ENCODE results near the gene STPG1.

STPG1 gene

DNA sequence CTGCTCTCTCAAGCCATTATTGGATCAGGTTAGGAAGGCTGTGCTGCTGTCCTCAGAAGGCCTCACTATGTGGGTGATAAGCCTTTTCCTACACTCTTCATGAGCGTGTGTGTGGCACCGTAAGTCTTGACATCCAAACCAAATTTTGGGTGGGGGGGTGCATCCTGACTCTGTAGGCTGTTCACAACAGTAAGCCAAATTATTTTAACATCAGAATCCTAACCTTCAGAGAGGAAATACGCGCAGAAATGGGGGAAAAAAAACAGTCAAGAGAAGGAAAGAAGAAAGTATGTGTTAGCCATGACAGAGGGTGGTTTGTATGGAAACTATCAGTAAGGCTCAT lies 21.0 kb downstream of the STPG1 start:
- DNase-seq = no peak

GRCh38 chr1:24391882-24392603 lies 21.5 kb downstream of the STPG1 start:
- DNase-seq = peak; percentile 75

DNA sequence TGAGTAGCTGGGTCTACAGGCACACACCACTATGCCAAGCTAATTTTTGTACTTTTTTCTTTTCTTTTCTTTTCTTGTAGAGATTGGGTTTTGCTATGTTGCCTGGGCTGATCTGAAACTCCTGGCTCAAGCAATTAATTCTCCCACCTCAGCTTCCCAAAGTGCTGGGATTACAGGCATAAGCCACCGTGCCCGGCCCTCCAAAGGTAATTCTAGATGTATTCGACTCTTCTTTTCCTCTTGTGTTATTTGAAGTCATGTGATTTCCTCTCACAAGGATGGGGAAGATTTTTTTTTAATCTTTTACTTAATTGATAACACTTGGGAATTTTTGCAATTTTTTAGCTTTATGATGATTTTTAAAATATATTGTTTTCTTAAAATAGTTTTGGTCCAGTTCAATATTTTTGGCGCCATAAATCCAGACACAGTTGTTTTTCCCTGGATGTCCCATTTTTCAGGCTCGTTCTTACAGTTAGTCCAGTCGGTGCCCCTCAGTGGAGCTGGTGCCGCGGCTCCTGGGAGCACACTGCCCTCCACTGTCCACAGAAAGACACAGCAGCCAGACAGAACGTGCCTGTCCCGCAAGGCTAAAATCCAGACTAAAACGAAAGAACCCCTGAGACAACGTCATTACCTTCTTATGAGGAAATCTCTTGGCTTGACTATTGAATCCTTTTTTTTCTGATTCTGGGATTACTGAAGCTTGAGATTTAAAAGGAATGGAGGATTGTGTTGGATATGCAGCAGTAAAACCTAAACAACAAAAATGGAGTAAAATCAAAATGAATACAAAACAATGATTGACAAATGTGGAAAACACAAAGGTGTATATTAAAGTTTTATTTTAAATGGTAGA lies 22.4 kb downstream of the STPG1 start:
- DNase-seq = peak; percentile 77

- DNase-seq = no peak
Observed at GRCh38 chr1:24389231-24389678, 24.3 kb downstream of the STPG1 start.

DNA sequence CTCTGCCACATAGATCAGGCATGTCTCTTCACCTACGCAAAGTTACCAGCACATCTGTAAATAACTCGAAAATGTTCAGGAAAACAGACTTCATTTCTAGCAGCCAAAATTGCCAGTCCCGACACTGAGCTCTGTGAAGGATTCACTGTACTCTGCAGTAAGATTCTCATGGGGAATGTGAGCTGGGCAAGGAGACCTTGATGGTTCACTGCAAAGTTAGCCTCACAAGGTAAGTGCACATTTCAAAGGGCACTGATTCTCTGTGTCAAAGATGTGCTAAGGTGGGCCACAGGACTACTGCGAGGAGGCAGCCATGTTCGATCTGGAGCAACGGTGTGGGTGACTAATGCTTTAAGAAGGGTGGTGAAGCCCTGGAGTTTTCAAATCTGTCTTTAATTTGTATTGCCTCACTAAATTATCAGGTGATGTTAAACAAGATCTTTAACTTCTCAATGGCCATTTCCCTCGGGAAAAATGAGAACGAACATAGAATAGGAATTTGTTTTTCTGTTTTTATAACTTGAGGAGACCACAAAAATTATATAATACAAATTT lies 25.2 kb downstream of the STPG1 start:
- no peak for DNase-seq

- DNase-seq = no peak
Observed at GRCh38 chr1:24387636-24388175, 25.9 kb downstream of the STPG1 start.

DNA sequence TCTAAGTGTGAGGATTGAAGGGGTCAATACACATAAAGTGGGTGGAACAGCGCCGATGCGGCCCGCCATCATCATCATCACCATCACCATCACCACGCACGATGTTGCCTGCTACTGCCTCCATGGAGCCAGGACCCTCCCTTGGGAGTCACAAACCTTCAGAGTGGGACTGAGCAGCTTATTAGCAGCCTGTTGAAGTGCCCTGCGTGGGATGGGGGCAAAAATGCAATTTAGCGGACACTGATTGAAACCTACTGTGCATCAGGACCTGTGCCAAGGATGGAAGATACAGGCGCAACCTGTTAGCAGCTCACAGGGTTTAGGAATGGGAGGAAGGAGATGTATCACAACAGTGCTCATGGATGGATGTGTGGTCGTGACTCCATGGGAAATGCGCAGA lies 26.7 kb downstream of the STPG1 start:
- DNase-seq = no peak

- no peak for DNase-seq
Observed at GRCh38 chr1:24386241-24386640, 27.3 kb downstream of the STPG1 start.

GRCh38 chr1:24385160-24385940 lies 28.2 kb downstream of the STPG1 start:
- DNase-seq = peak; percentile 41

GRCh38 chr1:24384251-24385090 lies 29.1 kb downstream of the STPG1 start:
- DNase-seq = peak; percentile 44

GRCh38 chr1:24383381-24383940 lies 30.1 kb downstream of the STPG1 start:
- no peak for DNase-seq

DNA sequence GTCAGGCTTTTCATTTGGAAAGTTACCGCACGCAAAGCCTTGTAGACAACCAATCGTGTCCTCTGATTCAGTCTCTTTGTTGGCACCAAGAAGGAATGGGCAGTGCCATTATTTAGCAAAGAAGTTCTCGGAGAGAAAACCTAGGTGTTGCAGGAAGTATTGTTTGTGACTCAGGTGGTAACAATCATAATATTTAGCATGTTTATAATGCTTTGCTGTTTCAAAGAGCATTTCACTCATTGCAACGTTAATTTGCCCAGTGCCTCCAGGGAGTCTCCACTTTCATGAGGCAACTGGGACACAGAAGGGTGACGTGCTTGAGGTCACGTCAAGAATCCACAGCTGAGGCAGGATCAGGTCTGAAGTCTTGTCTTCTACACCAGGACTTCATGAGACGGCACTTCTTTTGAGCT lies 31.4 kb downstream of the STPG1 start:
- no peak for DNase-seq

DNA sequence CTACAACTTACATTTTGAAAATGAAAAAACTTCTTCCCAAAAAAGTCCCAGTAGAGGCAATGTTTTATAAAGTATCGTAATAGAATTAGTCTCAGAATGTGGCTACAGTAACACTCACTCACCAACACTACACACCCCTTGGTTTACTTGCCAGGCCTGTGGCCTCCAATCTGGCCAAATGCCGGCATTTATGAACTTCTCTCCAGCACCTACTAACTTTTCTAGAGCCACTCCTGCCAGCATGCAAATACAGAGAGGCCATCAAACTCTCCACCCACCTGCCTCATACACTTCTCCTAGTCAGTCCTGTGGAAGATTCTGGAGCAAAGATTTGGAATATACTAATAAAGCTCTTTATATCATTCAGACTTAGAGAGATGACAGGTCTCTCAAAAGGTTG lies 32.3 kb downstream of the STPG1 start:
- no peak for DNase-seq

DNA sequence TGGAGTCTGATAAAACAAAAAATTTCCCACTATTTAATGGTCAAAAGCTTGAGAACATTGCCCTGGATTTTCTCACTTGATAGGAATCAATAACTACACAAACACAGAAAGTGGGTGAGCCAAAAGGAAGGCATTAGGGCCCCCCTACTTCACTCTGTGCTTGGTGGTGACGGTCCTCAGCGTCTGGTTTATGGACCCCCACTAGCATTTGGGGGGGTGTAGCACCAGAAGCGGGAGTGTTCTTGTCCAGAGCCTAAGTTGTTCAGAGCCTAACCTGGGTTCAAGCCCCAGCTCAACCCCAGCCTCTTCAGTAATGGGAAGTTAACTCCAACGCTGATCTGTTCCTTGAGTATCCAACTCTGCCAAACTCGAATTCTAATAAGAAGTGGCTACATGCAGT lies 33.1 kb downstream of the STPG1 start:
- no peak for DNase-seq

- DNase-seq = no peak
Observed at GRCh38 chr1:24379733-24380315, 33.8 kb downstream of the STPG1 start.

DNA sequence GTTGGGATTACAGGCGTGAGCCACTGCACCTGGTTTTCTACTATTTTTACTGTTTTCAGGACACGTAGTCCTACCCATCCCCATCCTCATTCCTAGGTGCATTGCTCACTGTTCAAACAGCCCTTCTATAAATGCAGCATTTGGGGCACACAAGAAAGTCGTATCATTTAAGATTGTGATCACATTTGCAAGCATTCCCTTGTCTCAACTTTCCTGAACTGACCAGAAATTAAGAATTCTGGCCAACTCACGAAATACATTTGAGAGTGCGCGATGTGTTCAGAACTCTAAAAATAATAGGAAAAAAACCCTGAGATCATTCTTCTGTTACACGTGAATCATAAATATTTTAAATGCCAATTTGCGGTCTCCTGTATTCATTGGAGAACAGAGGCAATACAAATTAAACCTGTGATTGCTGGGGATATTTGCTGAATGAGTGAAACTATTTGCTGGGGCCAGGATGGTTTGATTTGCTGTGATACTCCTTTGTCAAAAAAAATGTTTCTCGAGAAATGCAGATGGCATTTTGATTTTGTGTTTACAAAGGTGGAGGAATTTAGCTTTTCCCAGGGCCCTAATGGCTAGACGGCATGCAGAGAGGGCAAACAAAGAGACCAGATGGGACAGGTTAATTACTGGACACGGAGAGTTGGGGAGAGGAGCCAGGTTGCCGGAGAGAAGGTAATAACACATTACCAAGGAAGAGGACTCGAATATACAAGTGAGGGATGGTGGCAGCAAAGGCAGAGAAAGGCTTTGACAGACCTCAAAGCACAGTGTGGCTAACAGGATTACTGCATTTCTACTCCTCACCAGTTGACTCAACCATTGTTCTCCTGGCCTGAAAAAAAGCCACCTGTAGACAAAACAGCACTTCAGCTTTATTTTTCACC lies 38.4 kb downstream of the STPG1 start:
- DNase-seq = no peak

- DNase-seq = no peak
Observed at GRCh38 chr1:24373710-24374109, 39.9 kb downstream of the STPG1 start.

- DNase-seq = no peak
Observed at GRCh38 chr1:24373044-24373443, 40.5 kb downstream of the STPG1 start.

GRCh38 chr1:24369801-24370200 lies 43.8 kb downstream of the STPG1 start:
- no peak for DNase-seq

DNA sequence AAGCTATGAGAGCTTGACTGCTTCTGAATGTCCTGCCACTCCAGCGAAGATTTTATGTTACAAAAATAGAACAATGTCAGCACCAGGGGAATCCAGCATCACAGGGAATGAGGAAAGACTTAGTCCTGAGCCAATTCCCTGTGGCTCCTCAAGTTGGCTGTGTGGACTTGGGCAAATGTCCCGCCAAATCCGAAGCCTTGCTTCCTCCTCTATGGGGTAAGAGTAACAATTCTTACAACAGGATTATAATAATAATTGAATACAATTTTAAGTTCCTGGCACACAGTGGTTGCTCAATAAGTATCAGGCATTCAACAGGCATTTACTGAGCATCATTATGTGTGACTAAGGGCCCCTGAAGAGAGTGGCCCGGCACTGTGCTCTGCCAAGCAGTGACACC lies 44.4 kb downstream of the STPG1 start:
- no peak for DNase-seq
